ENCODE results near the gene PRKG1.

The PRKG1 gene

GRCh38 chr10:51770709-51771108 lies 696.4 kb downstream of the PRKG1 start:
- H3K27ac ChIP-seq (replicated peaks) = no peak overlapping the region
- no peak overlapping the region for H3K4me3 ChIP-seq (replicated peaks; ENCODE audit: insufficient read depth, low read length)
- DNase-seq (ENCODE audit: low read depth in 1 of 2, low spot score in 1 of 2) = peak in 1 of 2 experiments; percentile 12
- TF ChIP-seq, protein P1, sequence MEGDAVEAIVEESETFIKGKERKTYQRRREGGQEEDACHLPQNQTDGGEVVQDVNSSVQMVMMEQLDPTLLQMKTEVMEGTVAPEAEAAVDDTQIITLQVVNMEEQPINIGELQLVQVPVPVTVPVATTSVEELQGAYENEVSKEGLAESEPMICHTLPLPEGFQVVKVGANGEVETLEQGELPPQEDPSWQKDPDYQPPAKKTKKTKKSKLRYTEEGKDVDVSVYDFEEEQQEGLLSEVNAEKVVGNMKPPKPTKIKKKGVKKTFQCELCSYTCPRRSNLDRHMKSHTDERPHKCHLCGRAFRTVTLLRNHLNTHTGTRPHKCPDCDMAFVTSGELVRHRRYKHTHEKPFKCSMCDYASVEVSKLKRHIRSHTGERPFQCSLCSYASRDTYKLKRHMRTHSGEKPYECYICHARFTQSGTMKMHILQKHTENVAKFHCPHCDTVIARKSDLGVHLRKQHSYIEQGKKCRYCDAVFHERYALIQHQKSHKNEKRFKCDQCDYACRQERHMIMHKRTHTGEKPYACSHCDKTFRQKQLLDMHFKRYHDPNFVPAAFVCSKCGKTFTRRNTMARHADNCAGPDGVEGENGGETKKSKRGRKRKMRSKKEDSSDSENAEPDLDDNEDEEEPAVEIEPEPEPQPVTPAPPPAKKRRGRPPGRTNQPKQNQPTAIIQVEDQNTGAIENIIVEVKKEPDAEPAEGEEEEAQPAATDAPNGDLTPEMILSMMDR (IDR thresholded peaks at IDR 0.05; ENCODE audit: insufficient read depth, low read length) = no peak
- TF ChIP-seq SPI1 (IDR thresholded peaks at IDR 0.05; ENCODE audit: borderline replicate concordance, low read depth) = no peak
- TF ChIP-seq REST (IDR thresholded peaks at IDR 0.05; ENCODE audit: insufficient replicate concordance, low read depth) = no peak
- no peak for TF ChIP-seq GABPA (IDR thresholded peaks at IDR 0.05; ENCODE audit: low read depth)
- H3K27me3 ChIP-seq (ENCODE audit: insufficient read depth, poor library complexity, severe bottlenecking) = no peaks in the 10 kb centered on the region

GRCh38 chr10:51772387-51772786 lies 698.1 kb downstream of the PRKG1 start:
- TF ChIP-seq, protein P1 (IDR thresholded peaks at IDR 0.05; ENCODE audit: insufficient read depth, low read length) = no peak
- no peak for TF ChIP-seq GABPA (IDR thresholded peaks at IDR 0.05; ENCODE audit: low read depth)
- TF ChIP-seq REST (IDR thresholded peaks at IDR 0.05; ENCODE audit: insufficient replicate concordance, low read depth) = no peak
- TF ChIP-seq SPI1 (IDR thresholded peaks at IDR 0.05; ENCODE audit: borderline replicate concordance, low read depth) = no peak
- TF ChIP-seq POLR2AphosphoS5 (IDR thresholded peaks at IDR 0.05; ENCODE audit: low read depth) = no peak
- no peak overlapping the region for H3K27ac ChIP-seq (replicated peaks)

DNA sequence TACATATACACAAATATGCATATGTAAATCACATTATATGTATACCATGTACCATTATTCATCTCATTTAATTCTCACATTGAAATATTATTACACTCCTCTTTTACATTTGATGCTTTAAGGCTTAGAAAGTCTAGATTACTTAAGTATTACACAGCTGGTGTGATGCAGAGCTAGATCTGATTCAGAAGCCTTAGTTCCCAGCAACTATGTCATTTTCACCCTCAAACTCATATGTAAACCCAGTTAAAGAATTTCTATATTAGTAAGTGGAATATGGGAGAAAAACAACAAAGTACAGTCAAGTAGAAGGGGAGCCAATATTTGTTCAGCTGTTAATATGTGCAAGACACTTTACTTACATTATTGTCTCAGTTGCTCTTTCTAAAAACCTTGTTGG lies 699.4 kb downstream of the PRKG1 start:
- TF ChIP-seq, protein P1 (IDR thresholded peaks at IDR 0.05; ENCODE audit: insufficient read depth, low read length) = no peak
- TF ChIP-seq SPI1 (IDR thresholded peaks at IDR 0.05; ENCODE audit: borderline replicate concordance, low read depth) = no peak
- TF ChIP-seq POLR2AphosphoS5 (IDR thresholded peaks at IDR 0.05; ENCODE audit: low read depth) = no peak
- TF ChIP-seq REST (IDR thresholded peaks at IDR 0.05; ENCODE audit: insufficient replicate concordance, low read depth) = no peak
- no peak for TF ChIP-seq GABPA (IDR thresholded peaks at IDR 0.05; ENCODE audit: low read depth)
- no peak for DNase-seq (ENCODE audit: low read depth in 1 of 2, low spot score in 1 of 2)
- Histone ChIP-seq H3K27ac (replicated peaks) (no peak overlapping the region), H3K4me3 (replicated peaks; ENCODE audit: insufficient read depth, low read length) (no peak overlapping the region), H3K27me3 (ENCODE audit: insufficient read depth, poor library complexity, severe bottlenecking) (no peaks in the 10 kb centered on the region)

More at GRCh38 chr10:51772387-51772786, 698.1 kb downstream of the PRKG1 start:
- DNase-seq (ENCODE audit: low read depth in 1 of 2, low spot score in 1 of 2) = no peak
- no peak overlapping the region for H3K4me3 ChIP-seq (replicated peaks; ENCODE audit: insufficient read depth, low read length)
- H3K27me3 ChIP-seq (ENCODE audit: insufficient read depth, poor library complexity, severe bottlenecking) = no peaks in the 10 kb centered on the region

Measured in HL-60 (cell line).